Ishikawa (cell line): ENCODE data around the gene C1orf50.

ENCODE experiments used
- CEBPB ChIP-seq: IDR thresholded peaks from 2 replicates; pipeline ENCODE4 v1.6.1; 2012
- CREB1 ChIP-seq: IDR thresholded peaks from 2 replicates; pipeline ENCODE4 v1.6.1; 2012; ENCODE audit warnings: low read depth
- EGR1 ChIP-seq: IDR thresholded peaks from 2 replicates; pipeline ENCODE4 v1.6.1; 2012
- EP300 ChIP-seq: IDR thresholded peaks from 2 replicates; pipeline ENCODE4 v1.6.1; 2012; ENCODE audit warnings: borderline replicate concordance
- FOXM1 ChIP-seq: IDR thresholded peaks from 2 replicates; pipeline ENCODE4 v1.6.1; 2012; ENCODE audit warnings: low read depth, borderline replicate concordance
- NFIC ChIP-seq: IDR thresholded peaks from 2 replicates; pipeline ENCODE4 v1.6.1; 2012
- RAD21 ChIP-seq: IDR thresholded peaks from 2 replicates; pipeline ENCODE4 v1.6.1; 2012; ENCODE audit warnings: low read depth
- REST ChIP-seq: IDR thresholded peaks from 2 replicates; pipeline ENCODE4 v1.6.1; 2012; ENCODE audit warnings: low read depth, mild to moderate bottlenecking
- TAF1 ChIP-seq: IDR thresholded peaks from 2 replicates; pipeline ENCODE4 v1.6.1; 2012; ENCODE audit warnings: low read depth, mild to moderate bottlenecking
- TCF12 ChIP-seq: IDR thresholded peaks from 2 replicates; pipeline ENCODE4 v1.6.1; 2012; ENCODE audit warnings: low read depth
- TEAD4 ChIP-seq: IDR thresholded peaks from 2 replicates; pipeline ENCODE4 v1.6.1; 2012
- YY1 ChIP-seq: IDR thresholded peaks from 2 replicates; pipeline ENCODE4 v1.6.1; 2012; ENCODE audit warnings: low read depth
- ZBTB7A ChIP-seq: IDR thresholded peaks from 2 replicates; pipeline ENCODE4 v1.6.1; 2012; ENCODE audit warnings: low read depth
- TF ChIP-seq, protein P1 (sequence below): IDR thresholded peaks from 2 replicates; pipeline ENCODE4 v1.6.1; 2012
- TF ChIP-seq, protein P2 (sequence below): IDR thresholded peaks from 2 replicates; pipeline ENCODE4 v1.6.1; 2012

The C1orf50 gene

DNA sequence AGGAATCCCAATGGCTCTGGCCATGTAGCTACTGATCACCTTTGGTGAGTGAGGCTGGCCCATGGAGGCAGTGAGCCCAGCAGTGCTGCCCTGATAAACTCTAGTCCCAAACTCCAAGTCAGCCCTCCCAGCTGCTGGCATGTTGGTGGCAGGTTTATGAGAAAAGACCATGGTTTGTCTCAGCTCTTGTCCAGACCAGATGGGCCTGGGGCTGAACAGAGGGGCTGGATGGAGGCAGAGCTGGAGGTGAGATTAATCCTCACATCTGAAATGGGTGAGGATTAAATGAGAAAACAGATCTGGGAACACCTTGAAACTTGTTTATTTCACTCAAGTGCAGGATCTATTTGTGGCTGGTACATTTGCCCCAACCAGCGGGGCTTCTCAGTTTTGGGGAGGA lies 21.0 kb downstream of the C1orf50 start:
- TF ChIP-seq EP300 (no peak), TEAD4 (no peak), TAF1 (no peak), REST (no peak), RAD21 (no peak), CREB1 (no peak), FOXM1 (no peak), CEBPB (no peak), YY1 (no peak), EGR1 (no peak)
- TF ChIP-seq, protein P1, sequence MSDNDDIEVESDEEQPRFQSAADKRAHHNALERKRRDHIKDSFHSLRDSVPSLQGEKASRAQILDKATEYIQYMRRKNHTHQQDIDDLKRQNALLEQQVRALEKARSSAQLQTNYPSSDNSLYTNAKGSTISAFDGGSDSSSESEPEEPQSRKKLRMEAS, result no peak

DNA sequence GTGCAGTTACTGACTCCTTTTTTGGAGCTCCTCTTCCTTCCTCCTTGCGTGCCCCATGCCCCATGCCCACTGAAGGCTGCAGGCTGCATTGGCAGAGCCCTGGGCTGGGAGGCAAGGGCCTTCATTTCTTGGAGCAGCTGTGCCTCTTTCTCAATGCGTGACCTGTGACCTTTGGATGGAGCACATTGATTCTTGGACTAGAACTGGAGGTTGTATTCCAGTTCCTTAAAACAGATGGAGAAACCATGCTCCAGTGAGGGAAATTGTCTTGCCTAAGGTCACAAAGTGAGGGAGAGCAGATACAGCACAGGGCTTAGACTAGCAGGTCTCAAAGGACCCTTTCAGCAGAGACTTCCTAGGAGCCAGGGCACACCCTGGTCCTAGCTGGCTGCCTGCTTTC lies 26.8 kb downstream of the C1orf50 start:
- TF ChIP-seq, protein P2, sequence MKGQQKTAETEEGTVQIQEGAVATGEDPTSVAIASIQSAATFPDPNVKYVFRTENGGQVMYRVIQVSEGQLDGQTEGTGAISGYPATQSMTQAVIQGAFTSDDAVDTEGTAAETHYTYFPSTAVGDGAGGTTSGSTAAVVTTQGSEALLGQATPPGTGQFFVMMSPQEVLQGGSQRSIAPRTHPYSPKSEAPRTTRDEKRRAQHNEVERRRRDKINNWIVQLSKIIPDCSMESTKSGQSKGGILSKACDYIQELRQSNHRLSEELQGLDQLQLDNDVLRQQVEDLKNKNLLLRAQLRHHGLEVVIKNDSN, result no peak
- TF ChIP-seq REST (no peak), CREB1 (no peak), TEAD4 (no peak), YY1 (no peak), ZBTB7A (no peak), RAD21 (no peak), NFIC (no peak), CEBPB (no peak), EP300 (no peak)
- TF ChIP-seq, protein P1, result no peak

DNA sequence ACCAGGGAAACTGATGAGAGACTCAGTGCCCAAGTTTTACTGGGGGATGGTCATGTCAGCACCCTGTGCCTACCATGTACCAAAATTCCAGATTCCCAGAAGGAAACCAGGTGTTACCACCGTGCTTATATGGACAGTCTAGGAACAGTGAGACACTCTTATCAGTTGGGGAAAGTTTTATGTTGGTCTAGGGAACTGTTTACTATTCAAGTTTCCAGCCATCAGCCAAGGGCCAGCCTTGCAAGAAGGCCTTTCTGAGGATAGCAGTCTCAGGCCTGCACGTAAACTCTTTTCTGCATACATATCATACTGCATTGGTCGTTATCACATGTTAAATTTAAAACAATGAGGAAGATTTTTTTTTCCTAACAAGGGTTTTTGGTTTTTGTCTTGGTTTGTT lies 30.4 kb downstream of the C1orf50 start:
- TF ChIP-seq TEAD4 (no peak), RAD21 (no peak), TCF12 (no peak), NFIC (no peak), FOXM1 (no peak), CREB1 (no peak), REST (no peak), ZBTB7A (no peak), EGR1 (no peak), EP300 (no peak)
- TF ChIP-seq, protein P2, result no peak
- TF ChIP-seq, protein P1, result no peak

- TF ChIP-seq FOXM1 (no peak), CEBPB (no peak), YY1 (no peak), EGR1 (no peak), TEAD4 (no peak), CREB1 (no peak), TAF1 (no peak), REST (no peak), RAD21 (no peak), ZBTB7A (no peak), NFIC (no peak), EP300 (no peak), TCF12 (no peak)
- TF ChIP-seq, protein P2, result no peak
- TF ChIP-seq, protein P1, result no peak
These were observed 30.9 kb downstream of the C1orf50 start for GRCh38 chr1:42797979-42798378.
